GM21619 (cell line): Measurements from ENCODE around the gene KCNG2.

Experiments
- ATAC-seq: cut with Tn5 transposase; IDR thresholded peaks from one replicate; pipeline ENCODE4 v1.9.1; 2021; ENCODE audit not compliant: unreplicated experiment

The KCNG2 gene

DNA sequence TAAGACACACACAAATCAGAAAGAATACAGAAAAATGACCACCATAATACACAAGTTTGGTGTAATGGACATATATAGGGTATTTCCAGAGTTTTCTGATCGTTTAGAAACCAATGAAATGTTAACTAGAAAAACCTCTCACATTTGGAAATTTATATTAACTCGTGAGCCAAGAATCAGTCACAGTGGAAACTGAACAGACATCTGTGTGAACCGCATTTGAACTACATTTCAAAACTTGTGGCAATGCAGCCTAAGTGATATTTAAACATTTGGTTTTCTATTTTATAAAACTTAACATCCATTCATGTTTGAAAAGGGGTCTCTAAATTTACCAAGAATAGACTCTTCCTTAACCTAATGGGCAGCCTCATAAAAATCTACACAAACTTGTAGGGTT is 29.0 kb upstream of the KCNG2 start:
- ATAC-seq = no peak

DNA sequence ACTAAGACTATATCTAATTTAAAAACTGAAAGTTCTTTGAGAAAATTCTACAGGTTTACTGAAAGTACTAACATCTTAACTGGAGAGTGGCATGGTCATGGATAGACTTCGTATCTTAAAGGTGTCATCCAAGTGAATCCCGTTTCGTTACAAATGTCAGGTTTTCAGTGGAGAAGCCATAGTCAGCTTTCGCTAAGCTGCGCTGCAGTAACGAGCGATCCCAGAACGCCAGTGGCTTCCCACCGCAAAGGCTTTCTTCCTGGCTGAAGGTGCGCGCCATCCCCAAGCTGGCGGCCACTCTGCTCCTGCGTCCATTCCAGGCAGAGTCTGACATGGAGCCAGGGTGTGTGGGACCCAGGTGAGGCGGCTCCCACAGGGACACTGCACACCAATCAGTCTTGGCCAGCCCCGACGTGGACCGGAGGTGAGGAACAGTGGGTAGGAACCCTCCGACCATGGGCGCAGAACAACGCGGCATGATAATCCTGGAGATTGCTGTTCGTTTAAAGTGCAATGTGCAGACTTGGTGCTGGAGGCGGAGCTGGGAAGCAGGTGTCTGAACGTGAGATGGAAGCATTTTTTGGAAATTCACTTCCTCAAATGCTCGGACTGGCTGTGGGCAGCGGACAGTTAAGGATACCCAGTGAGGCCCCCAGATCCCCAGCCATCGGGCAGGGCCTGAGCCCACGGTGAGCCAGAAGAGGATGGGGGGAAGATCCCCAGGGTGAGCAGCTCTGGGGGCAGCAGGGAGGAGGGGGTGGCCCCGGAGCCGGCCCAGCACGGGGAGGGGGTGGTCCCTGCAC is 27.8 kb upstream of the KCNG2 start:
- ATAC-seq = no peak

DNA sequence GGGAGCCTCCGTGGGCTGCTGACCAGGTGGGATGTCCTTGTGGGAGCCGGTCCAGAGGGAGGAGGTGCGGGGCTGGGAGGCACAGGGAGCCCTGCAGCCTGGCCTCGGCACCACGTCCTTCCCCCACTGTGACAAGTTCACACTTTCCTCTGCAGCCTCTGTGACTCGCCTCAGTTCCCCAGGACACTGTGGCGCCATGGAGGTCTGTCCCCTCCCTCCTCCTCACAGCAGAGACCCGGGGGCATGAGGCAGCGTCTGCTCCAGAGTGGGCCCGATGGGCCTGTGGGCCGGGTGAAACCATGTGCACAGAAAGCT is 27.3 kb upstream of the KCNG2 start:
- ATAC-seq = no peak

DNA sequence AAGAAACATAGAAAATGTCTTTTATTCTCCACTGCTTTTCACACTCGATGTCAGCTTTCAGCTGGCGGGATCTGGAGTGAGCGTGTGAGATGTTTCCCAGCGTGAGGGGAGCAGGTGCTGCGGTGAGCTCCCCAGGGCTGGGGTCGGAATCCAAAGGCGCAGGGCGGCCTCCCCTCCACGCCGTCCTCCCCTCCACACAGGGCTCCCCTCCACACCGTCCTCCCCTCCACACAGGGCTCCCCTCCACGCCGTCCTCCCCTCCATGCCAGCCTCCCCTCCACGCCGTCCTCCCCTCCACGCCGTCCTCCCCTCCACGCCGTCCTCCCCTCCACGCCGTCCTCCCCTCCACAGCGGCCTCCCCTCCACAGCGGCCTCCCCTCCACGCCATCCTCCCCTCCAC is 26.9 kb upstream of the KCNG2 start:
- ATAC-seq = no peak

DNA sequence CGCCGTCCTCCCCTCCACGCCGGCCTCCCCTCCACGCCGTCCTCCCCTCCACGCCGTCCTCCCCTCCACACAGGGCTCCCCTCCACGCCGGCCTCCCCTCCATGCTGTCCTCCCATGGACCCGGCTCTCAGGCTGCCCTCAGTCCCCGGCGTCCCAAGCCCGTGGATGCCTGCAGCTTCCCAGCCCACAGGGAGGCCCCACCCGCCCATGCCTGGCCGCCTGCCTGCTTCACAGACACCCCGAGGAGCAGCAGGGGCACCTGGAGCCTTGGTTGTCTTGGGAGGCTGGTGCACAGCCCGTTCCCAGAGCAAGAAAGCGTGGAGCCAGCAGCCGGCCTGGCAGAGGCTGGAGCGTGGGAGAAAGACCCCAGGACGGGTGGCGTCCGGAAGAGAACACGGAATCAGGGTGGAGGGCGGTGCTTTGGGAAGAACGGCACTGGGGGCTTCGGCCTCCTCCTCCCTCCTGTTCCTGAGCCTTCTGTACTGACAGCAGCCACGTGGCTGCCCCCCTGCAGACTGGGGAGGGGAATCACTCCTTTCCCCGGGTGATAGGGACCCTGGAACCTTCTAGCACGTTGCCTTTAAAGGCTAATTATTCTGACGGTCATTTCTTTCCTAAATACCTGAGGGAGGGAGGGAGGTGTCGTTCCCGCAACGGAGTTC is 26.2 kb upstream of the KCNG2 start:
- ATAC-seq = no peak

DNA sequence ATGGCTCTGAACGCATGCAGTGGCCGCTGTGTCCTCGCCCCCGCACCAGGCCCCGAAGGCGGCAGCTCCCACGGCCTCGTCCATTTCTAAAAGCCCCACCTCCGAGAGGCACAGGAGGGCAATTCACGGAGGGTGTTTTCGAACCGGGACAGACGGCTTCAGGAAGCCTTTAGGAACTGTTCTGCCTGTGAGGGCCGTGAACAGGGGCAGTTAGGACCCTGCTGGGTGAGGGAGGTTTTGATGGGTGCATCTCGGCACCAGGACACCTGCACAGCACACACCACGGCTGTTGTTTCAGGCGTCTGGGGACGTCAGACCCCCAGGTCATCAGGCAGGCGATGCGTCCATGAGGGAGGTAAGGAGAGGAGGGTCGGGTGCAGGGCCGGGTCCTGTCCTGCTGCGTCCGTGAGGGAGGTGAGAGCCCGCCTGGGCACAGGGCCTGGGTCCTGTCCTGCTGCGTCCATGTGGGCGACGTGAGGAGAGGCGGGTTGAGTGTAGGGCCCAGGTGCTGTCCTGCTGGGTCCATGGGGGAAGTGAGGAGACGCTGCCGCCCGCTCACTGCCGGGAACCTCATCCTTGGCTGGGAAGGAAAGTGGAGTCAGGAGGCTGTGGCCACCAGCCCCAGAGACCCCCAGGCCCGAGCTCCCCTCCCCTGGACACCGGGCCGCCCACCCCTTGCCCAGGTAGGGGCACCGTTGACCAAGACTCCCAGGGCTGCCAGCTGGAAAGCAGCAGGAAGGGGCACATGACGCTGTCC is 25.5 kb upstream of the KCNG2 start:
- no peak for ATAC-seq

DNA sequence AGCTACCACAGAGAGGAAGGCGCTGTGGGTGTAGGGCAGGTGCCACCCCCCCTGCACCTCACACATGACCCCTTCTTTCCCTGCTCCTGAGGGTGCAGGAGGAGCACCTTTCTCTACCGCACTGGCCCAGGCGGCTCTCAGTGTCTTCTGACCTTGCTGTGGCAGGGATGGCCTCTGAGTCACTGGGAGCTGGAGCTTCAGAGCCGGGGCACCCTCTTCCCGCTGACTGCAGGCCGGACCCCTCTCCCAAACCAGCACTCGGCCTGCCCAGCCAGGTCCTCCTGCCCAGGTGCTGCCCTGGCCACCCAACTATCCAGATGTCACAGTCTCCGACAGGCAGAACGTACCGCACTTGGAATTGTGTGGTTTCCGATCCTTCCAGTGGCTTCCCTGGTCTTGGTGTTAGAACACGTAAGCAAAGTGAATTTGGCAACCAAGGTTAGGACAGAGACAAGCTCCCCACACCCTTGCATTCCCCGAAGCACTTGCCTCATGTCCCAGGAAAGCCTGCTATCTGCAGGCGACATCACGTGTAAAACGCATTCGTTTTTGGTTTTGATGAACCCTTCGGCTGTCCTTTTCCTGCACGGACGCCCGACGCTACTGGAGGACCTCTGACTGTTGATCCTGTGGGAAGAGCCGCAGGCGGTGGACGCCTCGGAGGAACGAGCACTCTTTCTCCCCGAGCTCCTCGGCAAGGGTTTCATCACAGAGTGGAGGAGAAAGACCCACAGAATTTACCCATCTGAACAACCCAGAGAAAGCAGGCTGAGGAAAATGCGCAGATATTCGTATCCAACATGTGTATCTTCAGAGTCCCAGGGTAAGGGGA is 24.7 kb upstream of the KCNG2 start:
- no peak for ATAC-seq

DNA sequence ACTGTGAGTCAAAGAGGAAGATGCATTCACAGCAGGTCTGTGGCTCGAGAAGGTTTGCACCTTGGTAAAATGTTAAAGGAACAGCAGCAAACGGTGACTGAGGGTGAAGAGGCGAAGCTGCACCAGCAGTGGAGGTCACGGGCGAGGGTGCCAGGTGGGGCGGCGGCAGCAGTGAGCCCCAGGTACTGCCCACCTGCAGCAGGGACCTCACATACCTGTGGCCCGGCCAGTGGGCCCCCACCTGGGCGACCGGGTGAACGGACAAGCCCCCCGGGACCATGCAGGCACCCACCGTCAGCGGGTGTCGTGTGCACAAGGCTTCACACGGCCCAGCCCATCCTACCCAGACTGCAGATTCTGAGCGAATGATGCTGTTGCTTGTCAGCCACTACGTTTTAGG is 23.6 kb upstream of the KCNG2 start:
- ATAC-seq = no peak

DNA sequence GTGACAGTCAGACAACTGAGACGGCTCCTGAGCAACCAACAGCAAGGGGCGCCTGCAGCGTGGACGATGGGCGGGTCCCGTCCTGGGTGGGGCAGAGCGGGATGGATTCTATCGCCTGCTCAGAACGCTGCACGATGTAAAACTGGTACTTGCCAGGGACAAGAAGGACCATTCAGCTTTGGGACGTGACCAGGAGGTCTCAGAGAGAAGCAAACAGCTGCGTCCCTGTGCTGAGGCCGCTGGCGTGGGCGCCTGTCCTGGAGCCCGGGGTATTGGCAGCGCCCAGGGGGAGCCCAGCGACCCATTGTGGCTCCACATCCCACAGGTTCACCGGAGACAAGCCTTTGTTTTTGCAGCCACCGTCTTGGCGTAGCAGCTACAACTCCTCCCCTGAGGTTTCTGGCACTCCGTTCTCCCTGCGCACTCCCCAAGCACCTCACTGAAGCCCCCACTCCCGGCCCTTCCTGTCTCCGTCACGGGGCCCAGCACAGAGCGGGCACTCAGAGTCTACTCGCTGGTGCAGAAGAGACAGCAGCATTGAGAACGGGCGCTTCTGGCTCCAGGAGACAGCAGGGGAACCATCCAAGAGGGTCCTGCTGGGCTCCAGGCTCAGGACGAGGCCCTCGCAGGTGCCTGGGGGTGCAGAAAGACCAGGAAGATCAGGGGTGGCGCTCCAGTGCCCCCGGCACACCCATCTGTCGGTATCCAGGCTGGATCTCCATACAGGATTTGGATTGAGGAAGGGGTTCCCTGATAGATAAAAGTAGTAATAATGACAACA is 22.1 kb upstream of the KCNG2 start:
- no peak for ATAC-seq

DNA sequence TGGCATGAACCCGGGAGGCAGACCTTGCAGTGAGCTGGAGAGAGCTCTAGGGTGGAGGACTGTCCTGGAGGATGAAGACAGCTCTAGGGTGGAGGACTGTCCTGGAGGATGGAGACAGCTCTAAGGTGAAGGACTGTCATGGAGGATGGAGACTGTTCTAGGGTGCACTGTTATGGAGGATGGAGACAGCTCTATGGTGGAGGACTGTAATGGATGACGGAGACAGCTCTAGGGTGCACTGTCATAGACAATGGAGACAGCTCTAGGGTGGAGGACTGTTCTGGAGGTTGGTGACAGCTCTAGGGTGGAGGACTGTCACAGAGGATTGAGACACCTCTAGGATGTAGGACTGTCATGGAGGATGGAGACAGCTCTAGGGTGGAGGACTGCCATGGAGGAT is 21.1 kb upstream of the KCNG2 start:
- no peak for ATAC-seq

DNA sequence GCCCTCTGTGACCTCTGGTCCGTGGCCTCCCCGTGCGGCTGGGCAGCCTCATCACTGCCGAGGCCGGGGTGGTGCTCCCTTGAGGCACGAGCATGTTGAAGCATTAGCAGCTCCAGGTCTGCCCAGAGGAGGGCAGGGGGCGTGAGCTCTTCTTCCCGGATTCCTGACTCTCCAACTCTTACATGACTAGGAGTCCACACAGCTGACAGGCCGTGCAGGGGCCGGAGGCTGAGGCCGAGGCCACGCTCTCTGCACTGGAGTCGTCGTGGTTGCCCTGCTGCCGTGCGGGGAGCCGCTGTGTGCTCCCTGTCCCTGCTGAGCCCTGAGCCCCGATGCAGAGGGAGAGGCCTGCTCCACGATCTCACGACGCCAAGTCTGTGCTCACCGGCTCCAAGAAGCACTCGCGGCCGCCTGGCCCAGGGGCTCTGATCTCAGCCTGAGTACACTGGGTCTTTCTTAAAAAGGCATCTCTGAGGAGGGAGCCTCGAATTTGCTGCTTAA is 19.4 kb upstream of the KCNG2 start:
- no peak for ATAC-seq

DNA sequence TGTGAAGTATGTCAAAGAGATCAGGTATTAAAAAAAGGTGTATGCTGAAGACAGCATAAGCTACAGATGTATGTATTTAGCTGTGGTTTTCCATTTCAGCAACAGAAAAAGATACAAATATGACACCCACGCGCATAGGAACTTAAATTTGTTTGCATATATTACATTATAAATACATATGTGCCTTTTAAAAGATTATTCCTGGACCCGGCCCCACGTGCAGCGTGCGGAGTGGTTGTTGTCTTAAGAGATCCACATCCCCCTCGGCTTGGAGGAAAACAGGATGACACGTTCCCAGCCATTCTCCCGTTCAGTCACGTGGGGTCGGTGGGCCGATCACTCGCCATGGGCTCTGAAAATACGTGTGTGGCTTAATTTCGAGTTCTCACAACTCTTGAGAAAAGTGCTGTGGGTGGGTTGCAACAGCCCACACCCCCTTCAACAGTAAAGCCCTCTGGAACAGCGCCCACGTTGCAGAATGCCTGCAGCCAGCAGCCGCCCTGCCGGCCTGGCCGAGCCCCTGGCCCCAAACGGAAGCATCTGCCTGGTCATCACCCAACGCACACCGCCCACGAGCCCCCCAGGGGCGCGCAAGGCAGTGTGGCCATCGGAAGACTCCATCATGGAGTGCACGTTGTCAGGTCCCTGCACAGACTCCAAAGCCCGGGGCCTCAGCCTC is 18.6 kb upstream of the KCNG2 start:
- ATAC-seq = no peak

DNA sequence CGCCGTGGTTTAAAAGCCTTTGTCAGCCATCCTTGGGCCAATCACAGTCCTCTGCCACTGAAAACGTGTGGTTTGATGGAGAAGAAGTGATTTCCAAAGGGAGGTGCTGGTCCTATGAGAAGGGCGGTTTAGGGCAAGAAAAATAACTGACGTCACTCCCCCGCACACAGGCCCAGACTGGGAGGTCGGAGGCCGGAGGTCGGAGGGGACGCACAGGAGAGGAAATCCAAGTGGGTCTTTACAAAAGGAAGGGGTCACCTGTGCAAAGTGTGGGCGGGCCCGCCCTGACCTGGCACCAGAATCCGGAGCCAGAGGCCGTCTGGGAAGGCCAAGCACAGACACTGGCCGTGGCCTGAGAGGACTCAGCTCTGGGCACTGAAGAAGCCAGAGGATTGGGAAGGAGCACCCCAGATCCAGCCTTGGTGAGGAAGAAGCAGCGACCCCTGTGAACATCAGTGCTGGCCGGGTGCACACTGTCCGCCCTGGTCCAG is 18.0 kb upstream of the KCNG2 start:
- no peak for ATAC-seq

DNA sequence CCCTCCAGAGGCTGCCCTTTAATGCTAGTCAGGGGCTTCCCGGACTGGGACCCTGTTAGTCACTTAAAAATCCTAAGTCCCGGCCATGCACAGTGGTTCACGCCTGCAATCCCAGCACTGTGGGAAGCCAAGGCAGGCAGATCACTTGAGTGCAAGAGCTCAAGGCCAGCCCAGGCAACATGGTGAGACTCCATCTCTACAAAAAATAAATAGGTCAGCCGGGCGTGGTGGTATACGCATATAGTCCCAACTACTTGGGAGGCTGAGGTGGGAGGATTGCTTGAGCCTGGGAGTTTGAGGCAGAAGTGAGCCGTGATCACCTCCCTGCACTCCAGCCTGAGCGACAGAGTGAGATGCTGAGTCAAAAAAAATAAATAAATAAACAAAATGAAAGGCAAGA is 17.2 kb upstream of the KCNG2 start:
- ATAC-seq = no peak

DNA sequence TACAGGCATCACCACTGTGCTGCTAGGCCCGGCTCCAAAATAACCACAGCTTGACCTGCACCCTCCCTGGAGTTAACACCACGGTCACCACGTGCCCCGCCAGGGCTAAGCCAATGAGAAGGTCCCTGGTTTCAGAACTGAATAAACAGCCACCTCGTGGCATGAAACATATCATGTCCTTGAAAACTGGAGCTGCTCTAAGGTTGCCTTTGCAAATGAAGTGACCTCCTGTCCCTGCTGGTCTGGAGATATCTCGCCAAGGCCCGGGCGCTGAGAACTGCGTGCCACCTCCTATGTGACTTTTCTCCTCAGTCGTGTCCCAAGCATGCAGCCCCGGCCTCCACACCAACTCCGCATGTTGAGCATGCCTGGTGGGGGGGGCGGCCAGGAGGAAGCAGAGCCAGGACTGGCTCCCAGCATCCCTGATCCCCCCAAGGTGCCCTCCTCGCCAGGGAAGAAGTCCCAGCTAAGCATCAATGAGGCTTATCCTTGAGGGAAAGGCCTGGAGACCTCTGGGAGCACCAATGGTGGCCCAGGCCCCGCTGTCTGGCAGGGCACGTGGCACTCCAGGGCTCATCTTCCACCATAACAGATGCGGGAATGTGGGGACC is 16.3 kb upstream of the KCNG2 start:
- no peak for ATAC-seq

DNA sequence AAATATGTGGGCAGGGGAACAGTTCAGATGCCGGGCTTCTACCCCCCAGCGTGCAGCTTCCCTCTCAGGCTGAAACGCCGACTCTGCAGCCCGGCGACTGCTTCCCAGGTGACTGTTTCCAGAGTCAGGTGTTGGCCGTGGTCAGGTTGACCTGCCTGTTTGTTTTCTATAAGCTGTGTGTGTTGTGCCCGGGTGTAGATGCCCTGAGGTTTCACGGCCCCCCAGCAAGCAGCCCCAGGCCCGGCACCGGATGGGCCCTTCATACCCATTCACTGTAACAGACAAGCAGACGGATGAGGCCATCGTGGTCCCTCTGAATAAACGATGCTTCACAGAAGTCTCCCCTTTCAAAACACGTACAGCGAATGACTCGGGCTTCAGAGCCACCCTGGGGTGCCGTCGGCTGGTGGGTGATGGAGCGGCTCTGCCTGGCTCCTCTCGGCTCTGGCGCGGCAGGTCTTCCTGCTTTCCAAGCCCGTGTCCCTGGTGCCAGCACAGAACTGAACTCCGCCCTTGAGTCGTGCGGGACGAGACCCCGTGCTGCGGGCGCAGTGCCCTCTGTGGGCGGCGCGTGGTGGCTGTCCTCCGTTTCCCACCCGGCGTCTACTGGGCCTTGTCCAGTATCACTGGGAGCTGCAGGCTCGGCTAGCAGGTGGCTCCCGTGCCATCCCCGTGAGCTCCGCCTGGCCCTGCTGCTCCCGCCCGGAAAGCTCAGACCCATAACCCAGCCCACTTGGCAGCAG is 15.0 kb upstream of the KCNG2 start:
- no peak for ATAC-seq

DNA sequence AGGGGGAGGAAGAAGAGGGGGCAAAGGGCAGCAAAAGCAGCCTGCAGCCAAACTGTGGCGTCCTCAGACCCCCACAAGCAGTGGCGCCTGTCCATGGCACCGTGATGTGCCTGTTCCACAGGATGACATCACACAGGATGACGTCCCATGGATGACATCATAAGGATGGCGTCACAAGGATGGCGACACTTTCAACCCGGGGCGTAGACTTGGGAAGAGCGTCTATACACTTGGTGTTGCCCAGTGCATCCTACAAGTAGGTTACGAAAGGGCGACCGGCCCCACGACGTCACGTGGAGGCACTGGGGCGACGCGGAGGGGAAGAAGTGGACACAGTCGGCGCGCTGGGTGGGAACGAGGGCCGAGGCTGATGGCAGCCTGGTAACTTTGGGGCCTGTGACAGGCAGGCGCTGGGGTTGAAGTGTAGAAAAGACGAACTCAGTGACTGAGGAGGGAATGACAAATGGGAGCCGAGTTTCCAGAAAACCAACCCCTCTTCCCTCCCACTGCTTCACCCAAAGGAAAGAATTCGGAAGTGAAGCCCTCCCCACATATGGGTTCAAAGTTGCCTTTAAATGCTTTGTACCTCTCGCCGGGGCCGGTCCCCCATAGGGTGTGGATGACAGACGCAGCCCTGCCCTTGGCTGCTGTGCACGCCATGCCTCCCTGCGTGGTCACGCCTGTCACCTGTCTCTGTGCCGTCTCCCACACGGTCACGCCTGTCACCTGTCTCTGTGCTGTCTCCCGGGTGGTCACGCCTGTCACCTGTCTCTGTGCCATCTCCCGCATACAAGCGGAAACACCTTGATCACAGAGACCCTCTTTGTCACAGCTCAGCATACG is 13.4 kb upstream of the KCNG2 start:
- no peak for ATAC-seq
